HepG2 (cell line): ENCODE measurements around the gene TOP1. TPM values are rescaled to one million over a fixed set of nuclear protein-coding genes. Genes with fewer than 3 reads are reported as not detected.

Source experiments
- AKAP8 ChIP-seq: sonication (generic); formaldehyde crosslinking; IDR thresholded peaks from 2 replicates; pipeline ENCODE4 v1.5.1; 2020; ENCODE audit warnings: mild to moderate bottlenecking, missing genetic modification reagents
- ARHGAP35 ChIP-seq: sonication (generic); formaldehyde crosslinking; IDR thresholded peaks from 2 replicates; pipeline ENCODE4 v1.9.0; 2022; ENCODE audit warnings: mild to moderate bottlenecking, inconsistent platforms, moderate library complexity, missing genetic modification reagents, borderline replicate concordance
- CBX2 ChIP-seq, 2 experiments: fragments of 200-600 bp in 1 of 2; sonication (generic); formaldehyde crosslinking in 1 of 2; IDR thresholded peaks; 2 replicates each; pipeline versions ENCODE4 v1.7.0 to v1.8.1; 2018 to 2022; ENCODE audit warnings: low read depth in 2 of 2, low read length in 1 of 2, mild to moderate bottlenecking in 1 of 2, missing genetic modification reagents in 1 of 2
- CREM ChIP-seq, 2 experiments: sonication (generic) in 1 of 2; formaldehyde crosslinking in 1 of 2; IDR thresholded peaks; 2 replicates each; pipeline versions ENCODE4 v1.4.0 to v1.6.1; 2016 to 2020; ENCODE audit warnings: antibody characterized with exemption in 1 of 2, mild to moderate bottlenecking in 1 of 2, missing genetic modification reagents in 1 of 2
- DNMT1 ChIP-seq: sonication (generic); formaldehyde crosslinking; IDR thresholded peaks from 2 replicates; pipeline ENCODE4 v1.5.1; 2020; ENCODE audit warnings: mild to moderate bottlenecking, missing genetic modification reagents
- FOXP4 ChIP-seq: sonication (generic); formaldehyde crosslinking; IDR thresholded peaks from 2 replicates; pipeline ENCODE4 v1.4.0; 2020; ENCODE audit warnings: missing genetic modification reagents
- HMG20B ChIP-seq: conservative IDR thresholded peaks from 2 replicates; pipeline ENCODE4 v1.6.1; 2016; ENCODE audit warnings: missing genetic modification reagents, missing compliant biosample characterization
- HNRNPH1 ChIP-seq: fragments of 200-400 bp; formaldehyde crosslinking; optimal IDR thresholded peaks from 2 replicates; pipeline ENCODE3; 2017; ENCODE audit warnings: mild to moderate bottlenecking, low read depth, low read length
- KDM3A ChIP-seq: IDR thresholded peaks from 2 replicates; pipeline ENCODE4 v1.6.1; 2018; ENCODE audit warnings: low read depth, missing compliant biosample characterization
- KDM5B ChIP-seq: sonication (generic); formaldehyde crosslinking; IDR thresholded peaks from 2 replicates; pipeline ENCODE4 v1.4.0; 2020; ENCODE audit warnings: missing genetic modification reagents, mild to moderate bottlenecking, borderline replicate concordance
- PHF8 ChIP-seq: sonication (generic); formaldehyde crosslinking; IDR thresholded peaks from 2 replicates; pipeline ENCODE4 v1.5.0; 2020; ENCODE audit warnings: missing genetic modification reagents
- RORA ChIP-seq: sonication (generic); formaldehyde crosslinking; IDR thresholded peaks from 2 replicates; pipeline ENCODE4 v1.5.0; 2020; ENCODE audit warnings: mild to moderate bottlenecking, missing genetic modification reagents, moderate library complexity
- SKIL ChIP-seq: sonication (generic); formaldehyde crosslinking; IDR thresholded peaks from 2 replicates; pipeline ENCODE4 v1.8.0; 2022; ENCODE audit warnings: missing genetic modification reagents, mild to moderate bottlenecking, moderate library complexity, borderline replicate concordance
- SP2 ChIP-seq: sonication (generic); formaldehyde crosslinking; IDR thresholded peaks from 2 replicates; pipeline ENCODE4 v1.5.1; 2020; ENCODE audit warnings: mild to moderate bottlenecking, missing genetic modification reagents
- TBL1XR1 ChIP-seq: fragments of 150-350 bp; IDR thresholded peaks from 2 replicates; pipeline ENCODE4 v1.6.1; 2014; ENCODE audit warnings: borderline replicate concordance, low read length; ENCODE audit not compliant: partially characterized antibody
- TCF7L2 ChIP-seq: IDR thresholded peaks from 2 replicates; pipeline ENCODE4 v1.6.1; 2011; ENCODE audit warnings: mild to moderate bottlenecking, low read depth, low read length, moderate library complexity
- TRAFD1 ChIP-seq: sonication (generic); formaldehyde crosslinking; IDR thresholded peaks from 2 replicates; pipeline ENCODE4 v1.5.1; 2020; ENCODE audit warnings: missing genetic modification reagents, mild to moderate bottlenecking, borderline replicate concordance
- ZFYVE20 ChIP-seq: sonication (generic); formaldehyde crosslinking; IDR thresholded peaks from 2 replicates; pipeline ENCODE4 v1.8.0; 2023; ENCODE audit warnings: low read depth, mild to moderate bottlenecking, moderate library complexity, missing genetic modification reagents, borderline replicate concordance
- ZNF20 ChIP-seq: sonication (generic); formaldehyde crosslinking; IDR thresholded peaks from 2 replicates; pipeline ENCODE4 v1.4.0; 2020; ENCODE audit warnings: mild to moderate bottlenecking, moderate library complexity, missing genetic modification reagents
- ZNF782 ChIP-seq: sonication (generic); formaldehyde crosslinking; IDR thresholded peaks from 2 replicates; pipeline ENCODE4 v1.4.0; 2020; ENCODE audit warnings: missing genetic modification reagents, mild to moderate bottlenecking, borderline replicate concordance
- ZSCAN5A ChIP-seq: sonication (generic); formaldehyde crosslinking; IDR thresholded peaks from 2 replicates; pipeline ENCODE4 v1.8.0; 2022; ENCODE audit warnings: mild to moderate bottlenecking, missing genetic modification reagents, borderline replicate concordance
- polyA plus RNA-seq, 8 experiments: library from polyadenylated mRNA; depleted of rRNA in 3 of 8; stranded (reverse) in 7 of 8; unstranded in 1 of 8; fragments of >200 nt; fragmentation: Illumina TruSeq in 4 of 8; extraction: Trizol in 4 of 8; gene quantifications; 2 replicates each; pipeline versions ENCODE4 v1.2.1 to v1.2.3, GENCODE V29; 2011 to 2016; ENCODE audit warnings: low read depth in 4 of 8, missing spikeins in 1 of 8, mixed read lengths in 1 of 8; ENCODE audit not compliant: insufficient read depth in 1 of 8
- total RNA-seq, 5 experiments: library from RNA; depleted of rRNA; stranded (reverse); fragments of >200 nt; fragmentation: Illumina TruSeq; extraction: Trizol; gene quantifications; 2 replicates each; pipeline ENCODE4 v1.2.3, GENCODE V29; 2016; ENCODE audit warnings: low read depth in 1 of 5

The TOP1 gene
- total and polyA plus RNA-seq, 2 of the 13 experiments (the other 11 are each of a cell fraction or from before 2014, with no cell fraction given), result 10.2 to 19.4 TPM

GRCh38 chr20:41006126-41006935, 22.3 kb upstream of the TOP1 start (continued):
- TF ChIP-seq TCF7L2 (no peak), TRAFD1 (CRISPR knock-in tag) (no peak), AKAP8 (CRISPR knock-in tag) (no peak), ARHGAP35 (no peak), CBX2 (IDR thresholded peaks at IDR 0.05; ENCODE audit: low read depth, low read length) (no peak), CBX2 (CRISPR knock-in tag; IDR thresholded peaks at IDR 0.05; ENCODE audit: low read depth) (no peak), FOXP4 (CRISPR knock-in tag) (no peak), RORA (no peak), SP2 (CRISPR knock-in tag) (no peak), ZFYVE20 (CRISPR knock-in tag) (no peak), HMG20B (CRISPR knock-in tag) (no peak), KDM5B (CRISPR knock-in tag) (0 out of 2 replicates have a peak, but pooled peaks have one; percentile 7), ZNF20 (CRISPR knock-in tag) (no peak), HNRNPH1 (no peak), ZNF782 (CRISPR knock-in tag) (no peak), KDM3A (CRISPR knock-in tag) (no peak), ZSCAN5A (CRISPR knock-in tag) (no peak), TBL1XR1 (no peak), CREM (IDR thresholded peaks at IDR 0.05) (no peak), CREM (CRISPR knock-in tag; IDR thresholded peaks at IDR 0.05) (no peak), DNMT1 (CRISPR knock-in tag) (0 out of 2 replicates have a peak, but pooled peaks have one; percentile 30), SKIL (no peak), PHF8 (peak; percentile 22; the same call in 1 of the 2 replicates)
